HEK293 (cell line): ENCODE measurements around the gene ATG10.

ENCODE experiments used
- KLF10 ChIP-seq: fragments of 450-650 bp; IDR thresholded peaks from 2 replicates; pipeline ENCODE4 v1.5.1; 2018; ENCODE audit warnings: missing biosample characterization, mild to moderate bottlenecking, missing genetic modification characterization
- TCF7L2 ChIP-seq: IDR thresholded peaks from 2 replicates; pipeline ENCODE4 v1.6.1; 2011; ENCODE audit warnings: low read depth, mild to moderate bottlenecking, inconsistent platforms, low read length, moderate library complexity, borderline replicate concordance
- TRIM28 ChIP-seq: IDR thresholded peaks from 2 replicates; pipeline ENCODE4 v1.6.1; 2011; ENCODE audit warnings: low read length, control low read depth, borderline replicate concordance
- ZNF266 ChIP-seq: fragments of 450-650 bp; formaldehyde crosslinking; IDR thresholded peaks from 2 replicates; pipeline ENCODE4 v1.5.1; 2016; ENCODE audit warnings: missing biosample characterization, missing genetic modification characterization, low read depth
- ZNF501 ChIP-seq: fragments of 450-650 bp; formaldehyde crosslinking; IDR thresholded peaks from 2 replicates; pipeline ENCODE4 v1.5.1; 2016; ENCODE audit warnings: missing biosample characterization, missing genetic modification characterization
- ZNF707 ChIP-seq: fragments of 450-650 bp; formaldehyde crosslinking; IDR thresholded peaks from 2 replicates; pipeline ENCODE4 v1.5.1; 2016; ENCODE audit warnings: missing biosample characterization, missing genetic modification characterization
- TF ChIP-seq, protein P1 (sequence below): fragments of 450-650 bp; formaldehyde crosslinking; optimal IDR thresholded peaks from 2 replicates; pipeline ENCODE3; 2016; ENCODE audit warnings: missing biosample characterization, mild to moderate bottlenecking, missing genetic modification characterization
- TF ChIP-seq, protein P2 (sequence below): fragments of 450-650 bp; formaldehyde crosslinking; IDR thresholded peaks from 2 replicates; pipeline ENCODE4 v1.5.1; 2016; ENCODE audit warnings: missing biosample characterization, missing genetic modification characterization
- TF ChIP-seq, protein P3 (sequence below): fragments of 450-650 bp; formaldehyde crosslinking; IDR thresholded peaks from 2 replicates; pipeline ENCODE4 v1.5.1; 2016; ENCODE audit warnings: missing biosample characterization, missing genetic modification characterization

DNA sequence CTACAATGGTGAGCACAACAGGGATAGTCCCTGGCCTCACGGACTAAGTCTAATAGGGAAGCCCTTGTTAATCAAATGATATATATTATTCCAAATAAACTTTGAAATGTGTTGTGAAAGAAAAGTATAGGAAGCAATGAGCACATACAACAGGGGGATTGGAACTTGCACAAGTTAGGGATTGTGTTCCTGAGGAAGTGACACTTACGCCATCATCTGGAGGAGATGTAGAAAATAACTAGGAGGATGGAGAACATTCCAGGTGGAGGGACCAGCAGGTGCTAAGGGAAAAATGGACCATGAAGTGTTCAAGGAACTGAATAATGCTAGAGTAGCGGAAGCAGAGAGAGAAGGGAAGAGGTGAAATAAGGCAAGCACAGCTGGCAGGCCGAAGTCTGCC, 325.1 kb downstream of the ATG10 start:
- TF ChIP-seq TCF7L2 (no peak), ZNF501 (tag by site-specific recombination) (no peak), ZNF707 (tag by site-specific recombination) (no peak), ZNF266 (tag by site-specific recombination) (no peak), TRIM28 (no peak), KLF10 (tag by site-specific recombination) (no peak)
- TF ChIP-seq, protein P1, sequence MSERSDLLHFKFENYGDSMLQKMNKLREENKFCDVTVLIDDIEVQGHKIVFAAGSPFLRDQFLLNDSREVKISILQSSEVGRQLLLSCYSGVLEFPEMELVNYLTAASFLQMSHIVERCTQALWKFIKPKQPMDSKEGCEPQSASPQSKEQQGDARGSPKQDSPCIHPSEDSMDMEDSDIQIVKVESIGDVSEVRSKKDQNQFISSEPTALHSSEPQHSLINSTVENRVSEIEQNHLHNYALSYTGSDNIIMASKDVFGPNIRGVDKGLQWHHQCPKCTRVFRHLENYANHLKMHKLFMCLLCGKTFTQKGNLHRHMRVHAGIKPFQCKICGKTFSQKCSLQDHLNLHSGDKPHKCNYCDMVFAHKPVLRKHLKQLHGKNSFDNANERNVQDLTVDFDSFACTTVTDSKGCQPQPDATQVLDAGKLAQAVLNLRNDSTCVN (tag by site-specific recombination): no peak
- TF ChIP-seq, protein P2, sequence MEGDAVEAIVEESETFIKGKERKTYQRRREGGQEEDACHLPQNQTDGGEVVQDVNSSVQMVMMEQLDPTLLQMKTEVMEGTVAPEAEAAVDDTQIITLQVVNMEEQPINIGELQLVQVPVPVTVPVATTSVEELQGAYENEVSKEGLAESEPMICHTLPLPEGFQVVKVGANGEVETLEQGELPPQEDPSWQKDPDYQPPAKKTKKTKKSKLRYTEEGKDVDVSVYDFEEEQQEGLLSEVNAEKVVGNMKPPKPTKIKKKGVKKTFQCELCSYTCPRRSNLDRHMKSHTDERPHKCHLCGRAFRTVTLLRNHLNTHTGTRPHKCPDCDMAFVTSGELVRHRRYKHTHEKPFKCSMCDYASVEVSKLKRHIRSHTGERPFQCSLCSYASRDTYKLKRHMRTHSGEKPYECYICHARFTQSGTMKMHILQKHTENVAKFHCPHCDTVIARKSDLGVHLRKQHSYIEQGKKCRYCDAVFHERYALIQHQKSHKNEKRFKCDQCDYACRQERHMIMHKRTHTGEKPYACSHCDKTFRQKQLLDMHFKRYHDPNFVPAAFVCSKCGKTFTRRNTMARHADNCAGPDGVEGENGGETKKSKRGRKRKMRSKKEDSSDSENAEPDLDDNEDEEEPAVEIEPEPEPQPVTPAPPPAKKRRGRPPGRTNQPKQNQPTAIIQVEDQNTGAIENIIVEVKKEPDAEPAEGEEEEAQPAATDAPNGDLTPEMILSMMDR: no peak
- TF ChIP-seq, protein P3, sequence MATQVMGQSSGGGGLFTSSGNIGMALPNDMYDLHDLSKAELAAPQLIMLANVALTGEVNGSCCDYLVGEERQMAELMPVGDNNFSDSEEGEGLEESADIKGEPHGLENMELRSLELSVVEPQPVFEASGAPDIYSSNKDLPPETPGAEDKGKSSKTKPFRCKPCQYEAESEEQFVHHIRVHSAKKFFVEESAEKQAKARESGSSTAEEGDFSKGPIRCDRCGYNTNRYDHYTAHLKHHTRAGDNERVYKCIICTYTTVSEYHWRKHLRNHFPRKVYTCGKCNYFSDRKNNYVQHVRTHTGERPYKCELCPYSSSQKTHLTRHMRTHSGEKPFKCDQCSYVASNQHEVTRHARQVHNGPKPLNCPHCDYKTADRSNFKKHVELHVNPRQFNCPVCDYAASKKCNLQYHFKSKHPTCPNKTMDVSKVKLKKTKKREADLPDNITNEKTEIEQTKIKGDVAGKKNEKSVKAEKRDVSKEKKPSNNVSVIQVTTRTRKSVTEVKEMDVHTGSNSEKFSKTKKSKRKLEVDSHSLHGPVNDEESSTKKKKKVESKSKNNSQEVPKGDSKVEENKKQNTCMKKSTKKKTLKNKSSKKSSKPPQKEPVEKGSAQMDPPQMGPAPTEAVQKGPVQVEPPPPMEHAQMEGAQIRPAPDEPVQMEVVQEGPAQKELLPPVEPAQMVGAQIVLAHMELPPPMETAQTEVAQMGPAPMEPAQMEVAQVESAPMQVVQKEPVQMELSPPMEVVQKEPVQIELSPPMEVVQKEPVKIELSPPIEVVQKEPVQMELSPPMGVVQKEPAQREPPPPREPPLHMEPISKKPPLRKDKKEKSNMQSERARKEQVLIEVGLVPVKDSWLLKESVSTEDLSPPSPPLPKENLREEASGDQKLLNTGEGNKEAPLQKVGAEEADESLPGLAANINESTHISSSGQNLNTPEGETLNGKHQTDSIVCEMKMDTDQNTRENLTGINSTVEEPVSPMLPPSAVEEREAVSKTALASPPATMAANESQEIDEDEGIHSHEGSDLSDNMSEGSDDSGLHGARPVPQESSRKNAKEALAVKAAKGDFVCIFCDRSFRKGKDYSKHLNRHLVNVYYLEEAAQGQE (tag by site-specific recombination): no peak
